Stimulated activated CD8-positive, alpha-beta memory T cell treated with anti-CD3 and anti-CD28 coated beads, Interleukin-4, amount 100 ng/mL, for 1 hour (primary cell): ENCODE measurements around the gene EPHB4.
A peak's percentile ranks its signal among the peaks of the same experiment; 100 is the strongest.
"Not testable (repeated sequence)": the region's sequence is repeated elsewhere in the genome, so short reads cannot be mapped to it uniquely, and the experiment has no call there.

Experiments used
- DNase-seq, 2 donors: peaks; one replicate each; pipeline ENCODE4 v3.0.0-alpha.2; 2020; ENCODE audit warnings: low read depth in 2 of 2, low spot score in 1 of 2

Gene EPHB4

GRCh38 chr7:100822236-100823139 is 4.8 kb downstream of the EPHB4 start:
- no peak for DNase-seq

DNA sequence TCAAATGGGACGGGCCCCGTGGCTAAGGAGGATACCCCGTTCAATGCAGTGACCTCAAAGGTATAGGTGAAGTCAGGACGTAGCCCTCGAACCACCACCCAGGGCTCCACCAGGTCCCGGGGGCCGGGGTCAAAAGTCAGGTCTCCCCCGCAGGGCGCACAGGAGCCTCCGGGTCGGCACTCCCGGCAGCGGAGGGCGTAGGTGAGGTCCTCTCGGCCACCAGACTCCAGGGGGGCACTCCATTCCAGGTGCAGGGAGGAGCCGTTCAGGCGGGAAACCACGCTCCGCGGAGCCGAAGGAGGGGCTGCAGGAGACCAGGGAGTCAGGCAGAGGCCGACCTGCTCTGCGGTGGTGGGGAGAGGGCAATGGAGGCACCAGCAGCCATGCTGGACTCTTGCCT is 7.7 kb downstream of the EPHB4 start:
- DNase-seq, result no peak

GRCh38 chr7:100818825-100819224 is 8.5 kb downstream of the EPHB4 start:
- no peak for DNase-seq

- no peak for DNase-seq
Measured at GRCh38 chr7:100818366-100818765, 9.0 kb downstream of the EPHB4 start.

DNA sequence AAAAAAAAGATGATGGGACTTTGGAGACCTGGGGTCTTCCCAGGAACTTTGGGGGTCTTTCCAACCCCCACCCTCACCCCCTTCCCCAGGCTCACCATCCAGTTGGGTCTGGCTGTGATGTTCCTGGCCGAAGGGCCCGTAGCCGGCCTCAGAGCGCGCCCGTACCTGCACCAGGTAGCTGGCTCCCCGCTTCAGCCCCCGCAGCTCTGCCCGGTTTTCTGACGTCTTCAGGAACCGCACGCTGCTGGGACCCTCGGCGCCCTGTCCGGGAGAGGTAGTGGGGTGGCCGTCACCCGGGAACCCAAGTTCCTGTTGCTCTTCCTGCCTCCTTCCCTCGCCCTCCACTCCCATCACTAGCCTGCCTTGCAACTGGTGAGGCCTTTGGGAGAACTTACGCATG is 10.2 kb downstream of the EPHB4 start:
- no peak for DNase-seq

GRCh38 chr7:100816515-100816914 is 10.8 kb downstream of the EPHB4 start:
- DNase-seq, result not testable (repeated sequence)

GRCh38 chr7:100812729-100813128 is 14.6 kb downstream of the EPHB4 start:
- DNase-seq, result no peak

- no peak for DNase-seq
Measured at GRCh38 chr7:100811480-100811879, 15.8 kb downstream of the EPHB4 start.

DNA sequence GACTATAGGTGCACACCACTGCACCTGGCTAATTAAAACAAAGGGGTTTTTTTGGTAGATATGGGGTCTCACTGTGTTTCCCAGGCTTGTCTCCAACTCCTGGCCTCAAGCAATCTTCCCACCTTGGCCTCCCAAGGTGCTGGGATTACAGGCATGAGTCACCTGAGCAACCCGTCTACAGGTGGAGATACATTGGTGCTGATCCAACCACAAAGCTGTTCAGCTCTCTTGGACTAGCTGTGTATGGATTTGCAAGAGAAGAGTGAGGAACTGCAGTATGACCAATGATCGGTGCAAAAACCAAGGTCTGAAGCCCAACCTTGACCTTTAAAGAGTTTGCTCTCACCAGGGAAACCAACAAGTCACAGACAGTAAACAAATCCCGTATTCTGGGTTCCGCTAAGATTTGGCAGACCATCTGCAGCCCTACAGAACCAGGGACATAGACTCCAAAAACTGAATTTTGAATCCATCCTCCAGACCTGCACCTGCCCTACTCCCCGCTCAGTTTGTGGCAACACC is 18.9 kb downstream of the EPHB4 start:
- DNase-seq, result no peak

DNA sequence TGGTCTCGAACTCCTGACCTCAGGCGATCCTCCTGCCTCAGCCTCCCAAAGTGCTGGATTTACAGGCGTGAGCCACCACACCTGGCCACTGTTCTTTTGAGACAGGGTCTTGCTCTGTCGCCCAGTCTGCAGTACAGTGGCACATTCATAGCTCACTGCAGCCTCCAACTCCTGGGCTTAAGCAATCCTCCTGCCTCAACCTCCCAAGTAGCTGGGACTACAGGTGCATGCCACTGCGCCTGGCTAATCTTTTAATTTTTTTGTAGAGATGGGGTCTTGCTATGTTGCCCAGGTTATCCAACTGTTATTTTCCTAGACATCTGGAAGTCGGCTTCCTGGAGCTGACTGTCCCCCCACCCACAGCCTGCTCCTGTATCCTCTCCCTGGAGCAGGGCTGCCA is 20.4 kb downstream of the EPHB4 start:
- DNase-seq, result not testable (repeated sequence)

GRCh38 chr7:100806276-100806675 is 21.0 kb downstream of the EPHB4 start:
- no peak for DNase-seq

DNA sequence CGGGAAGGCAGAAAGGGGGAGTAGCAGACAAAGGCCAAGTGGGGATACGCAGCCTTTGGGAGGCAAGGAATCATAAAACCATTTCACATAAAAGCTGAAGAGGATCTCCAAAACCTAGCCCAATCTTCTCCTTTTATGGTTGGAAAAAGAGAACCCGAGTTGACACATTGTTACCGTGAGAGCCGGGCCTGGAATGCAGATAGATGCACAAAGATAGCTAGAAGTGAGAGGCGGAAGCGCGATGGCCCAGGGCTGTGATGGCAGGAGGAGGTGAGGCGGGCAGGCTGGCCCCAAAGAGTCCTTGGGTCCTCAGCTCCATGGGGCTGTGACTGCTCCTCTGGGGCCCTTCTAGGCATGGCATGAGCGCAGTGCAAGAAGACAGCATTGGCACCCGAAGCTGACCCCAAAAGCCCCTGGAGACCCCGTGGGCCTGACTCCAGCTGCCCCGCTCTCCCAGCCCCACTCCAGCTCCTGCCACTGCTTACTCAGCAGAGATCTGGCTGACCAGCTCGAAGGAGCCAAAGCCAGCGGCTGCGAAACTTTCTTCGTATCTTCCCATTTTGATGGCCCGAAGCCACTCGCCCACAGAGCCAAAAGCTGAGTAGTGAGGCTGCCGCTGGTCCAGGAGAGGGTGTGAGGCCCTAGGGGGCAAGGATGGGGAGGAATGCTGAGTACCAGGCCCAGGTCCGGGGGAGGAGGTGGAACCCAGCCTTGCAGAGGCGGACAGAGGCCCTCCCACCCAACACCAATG is 22.5 kb downstream of the EPHB4 start:
- DNase-seq, result no peak

- DNase-seq, result no peak
Measured at GRCh38 chr7:100803398-100804161, 23.7 kb downstream of the EPHB4 start.

DNA sequence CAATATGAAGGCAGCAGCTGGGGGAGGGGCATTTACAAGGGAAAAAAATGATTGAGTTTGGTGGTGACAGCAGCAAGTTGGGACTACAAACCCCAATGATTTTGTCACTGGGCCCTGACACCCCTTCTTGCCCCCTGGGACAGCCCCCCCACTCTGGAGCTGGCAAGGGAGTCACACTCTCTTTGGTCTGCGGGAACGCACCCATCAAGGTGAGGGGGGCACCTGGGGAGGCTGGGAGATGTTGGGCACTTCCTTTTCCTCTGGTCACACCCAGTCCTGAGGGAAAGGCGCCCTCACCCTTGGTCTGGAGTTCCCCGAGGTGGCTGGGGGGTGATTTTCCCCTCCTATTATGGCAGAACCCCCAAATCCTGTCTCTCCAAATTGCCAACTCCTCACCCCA is 24.4 kb downstream of the EPHB4 start:
- no peak for DNase-seq

DNA sequence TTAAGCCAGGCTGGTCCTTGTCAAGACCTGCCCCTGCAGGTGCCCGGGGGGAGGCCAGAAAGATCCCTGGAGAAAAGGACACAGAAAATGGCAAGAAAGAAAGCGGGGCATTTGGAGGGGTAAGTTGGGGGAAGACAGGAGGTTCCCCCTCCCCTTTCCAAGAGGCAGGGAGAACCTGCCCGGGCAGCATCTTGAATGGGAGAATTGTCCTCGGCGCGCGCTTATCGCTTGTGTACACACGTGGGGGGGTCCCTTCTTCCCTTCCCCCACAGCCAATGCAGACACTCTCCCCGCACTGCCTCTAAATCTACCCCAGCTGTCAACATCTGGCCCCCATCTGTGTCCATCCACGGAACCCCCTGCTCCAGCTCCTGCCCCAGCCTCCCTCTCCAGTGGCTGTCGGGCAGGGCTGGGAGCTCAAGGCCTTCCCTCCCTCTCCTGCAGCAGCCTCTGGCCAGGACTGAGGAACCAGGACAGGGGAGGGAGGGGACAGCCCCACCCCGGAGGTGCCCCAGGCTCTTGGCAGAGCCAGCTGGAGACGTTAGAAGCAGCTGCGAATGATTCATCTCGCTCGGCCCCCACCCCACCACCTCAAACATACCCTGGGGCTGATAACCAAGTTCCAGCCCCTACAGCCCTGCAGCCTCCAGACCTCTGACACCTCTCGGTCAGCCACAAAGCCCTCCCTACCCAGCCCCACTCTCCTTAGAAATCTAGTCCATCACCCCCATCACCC is 25.3 kb downstream of the EPHB4 start:
- no peak for DNase-seq

GRCh38 chr7:100799037-100799896 is 28.1 kb downstream of the EPHB4 start:
- peak in 1 of 2 donors; percentile 25 for DNase-seq

- no peak for DNase-seq
Measured at GRCh38 chr7:100794741-100795140, 32.6 kb downstream of the EPHB4 start.

DNA sequence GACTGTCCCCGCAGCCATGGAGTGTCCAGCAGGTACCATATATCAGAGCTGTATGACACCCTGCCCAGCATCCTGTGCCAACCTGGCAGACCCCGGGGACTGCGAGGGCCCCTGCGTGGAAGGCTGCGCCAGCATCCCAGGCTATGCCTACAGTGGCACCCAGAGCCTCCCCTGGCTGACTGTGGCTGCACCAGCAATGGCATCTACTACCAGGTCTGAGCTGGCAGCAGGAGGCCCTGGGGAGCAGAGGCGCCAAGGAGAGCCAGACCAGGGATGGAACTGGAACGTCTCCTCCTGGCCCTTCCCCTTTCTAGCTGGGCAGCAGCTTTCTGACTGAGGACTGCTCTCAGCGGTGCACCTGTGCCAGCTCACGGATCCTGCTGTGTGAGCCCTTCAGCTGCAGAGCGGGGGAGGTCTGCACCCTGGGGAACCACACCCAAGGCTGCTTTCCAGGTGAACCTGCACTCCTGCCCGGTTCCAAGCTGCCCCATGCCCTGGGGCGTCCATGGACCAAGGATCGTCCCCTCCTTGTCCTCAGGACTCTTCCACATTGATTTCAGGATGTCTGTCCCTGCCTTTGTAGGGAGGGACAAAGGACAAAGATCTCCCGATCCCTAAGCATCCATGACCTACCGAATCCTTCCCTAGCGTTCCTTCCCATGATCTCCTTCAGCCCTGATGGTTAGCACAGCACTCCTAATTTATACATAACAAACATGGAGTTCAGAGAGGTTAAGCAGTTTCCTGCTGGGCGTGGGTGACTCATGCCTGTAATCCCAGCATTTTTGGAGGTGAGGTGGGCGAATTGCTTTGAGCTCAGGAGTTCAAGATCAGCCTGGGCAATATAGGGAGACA is 33.3 kb downstream of the EPHB4 start:
- DNase-seq, result no peak
